GM21423 (cell line): Measurements from ENCODE around the gene ALPK1.
"Not testable (repeated sequence)": the region's sequence is repeated elsewhere in the genome, so short reads cannot be mapped to it uniquely, and the experiment has no call there.

ENCODE experiments used
- ATAC-seq: cut with Tn5 transposase; IDR thresholded peaks from one replicate; pipeline ENCODE4 v1.9.1; 2021; ENCODE audit warnings: mild to moderate bottlenecking, moderate library complexity; ENCODE audit not compliant: unreplicated experiment

ALPK1 gene

DNA sequence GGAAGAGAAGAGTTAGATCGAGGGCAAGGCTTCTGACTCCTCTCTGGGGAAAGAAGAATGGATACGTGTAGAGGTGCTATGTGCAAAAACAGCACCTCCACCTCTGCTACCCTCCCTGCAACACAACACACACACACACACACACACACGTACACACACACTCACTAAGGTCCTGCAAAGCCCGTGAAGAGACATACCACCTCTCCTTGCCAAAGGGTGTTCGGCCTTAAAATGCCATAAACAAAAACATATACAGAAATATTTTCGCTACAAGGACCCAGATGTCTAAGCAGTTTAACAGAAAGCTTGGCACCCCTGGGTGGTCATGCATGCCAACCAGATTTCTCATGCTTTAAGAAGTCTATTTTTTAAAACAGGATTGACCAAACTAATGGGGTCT lies 13.0 kb upstream of the ALPK1 start:
- no peak for ATAC-seq

DNA sequence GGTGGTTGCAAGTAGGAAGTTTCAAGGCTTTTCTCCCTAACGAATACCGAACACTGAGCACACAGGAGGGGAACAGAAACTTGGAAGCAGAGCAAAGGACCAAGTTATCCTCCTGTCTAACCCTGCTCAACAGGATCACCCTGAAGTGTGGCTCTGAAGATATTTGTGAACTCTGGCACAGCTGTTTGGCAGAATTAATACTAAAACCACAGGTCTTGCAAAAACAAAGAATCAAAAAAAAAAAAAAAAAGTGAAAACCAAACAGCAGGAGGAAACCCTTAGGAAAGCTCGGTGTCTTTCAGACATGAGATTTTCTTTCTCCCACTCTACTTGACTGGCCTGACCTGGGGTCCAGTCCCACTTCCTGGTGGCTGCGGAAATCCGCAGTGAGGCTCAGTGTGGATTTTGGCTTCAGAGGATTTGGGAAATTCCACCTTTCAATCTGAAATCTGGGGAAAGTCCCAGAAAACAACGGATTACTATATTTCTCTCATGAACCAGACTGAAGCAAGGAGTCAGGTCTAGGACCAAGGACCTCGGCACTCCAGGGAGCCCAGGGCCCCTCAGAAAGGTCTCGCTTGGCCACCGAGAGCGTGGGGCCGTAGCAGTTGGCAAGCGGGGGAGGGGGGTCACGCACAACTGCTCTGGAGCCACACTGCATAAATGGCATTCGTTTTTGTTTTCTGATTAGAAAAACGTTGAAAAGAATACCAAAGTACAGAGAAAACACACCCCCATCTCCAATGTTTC lies 12.3 kb upstream of the ALPK1 start:
- ATAC-seq, result no peak

DNA sequence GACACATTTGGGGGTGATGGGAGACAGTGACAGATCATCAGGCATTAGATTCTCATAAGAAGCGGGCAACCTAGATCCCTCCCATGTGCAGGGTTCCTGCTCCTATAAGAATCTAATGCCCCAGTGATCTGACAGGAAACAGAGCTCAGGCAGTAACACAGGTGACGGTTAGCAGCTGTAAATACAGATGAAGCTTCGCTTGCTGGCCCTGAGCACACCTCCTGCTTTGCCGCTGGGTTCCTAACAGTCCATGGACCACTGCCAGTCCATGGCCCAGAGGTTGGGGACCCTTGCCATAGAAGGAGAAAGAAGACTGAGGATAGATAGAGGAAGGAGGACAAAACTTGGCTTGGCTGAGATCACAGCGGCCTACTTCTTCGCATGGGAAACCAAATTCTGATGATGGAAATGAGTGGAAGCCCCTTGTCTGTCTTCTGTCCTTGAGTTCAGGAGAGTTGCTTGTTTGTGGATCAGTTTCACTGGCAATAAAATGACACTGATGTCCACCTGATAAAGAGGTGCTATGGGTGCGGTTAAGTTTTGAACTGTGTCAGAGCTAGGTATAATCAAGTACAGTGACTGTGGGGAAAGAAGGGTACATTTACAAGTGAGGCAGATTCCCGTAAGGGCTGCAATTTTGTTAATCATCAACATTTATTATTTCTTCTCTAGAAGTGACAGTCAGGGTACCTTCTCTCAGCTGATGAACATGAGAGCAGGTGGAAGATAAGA lies 9.7 kb upstream of the ALPK1 start:
- ATAC-seq, result no peak

DNA sequence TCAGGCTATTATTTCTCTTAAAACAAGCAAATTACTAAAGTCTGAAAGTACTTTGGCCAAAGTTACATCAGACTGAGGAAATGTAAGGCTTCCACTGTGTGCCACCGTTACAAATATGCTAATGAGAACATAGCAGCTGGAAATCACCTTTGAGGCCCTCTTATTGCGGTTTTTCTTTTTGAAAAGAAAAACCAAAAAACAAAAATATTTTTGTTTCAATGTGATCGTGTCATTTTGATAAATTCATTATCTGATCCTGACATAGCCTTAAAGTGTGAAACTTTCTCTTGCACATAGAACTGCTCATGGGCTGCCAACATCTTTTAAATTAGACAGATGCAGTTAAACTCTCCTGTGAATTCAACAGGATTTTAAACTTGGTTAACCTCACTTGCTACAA lies 8.7 kb upstream of the ALPK1 start:
- peak; percentile 29 for ATAC-seq

DNA sequence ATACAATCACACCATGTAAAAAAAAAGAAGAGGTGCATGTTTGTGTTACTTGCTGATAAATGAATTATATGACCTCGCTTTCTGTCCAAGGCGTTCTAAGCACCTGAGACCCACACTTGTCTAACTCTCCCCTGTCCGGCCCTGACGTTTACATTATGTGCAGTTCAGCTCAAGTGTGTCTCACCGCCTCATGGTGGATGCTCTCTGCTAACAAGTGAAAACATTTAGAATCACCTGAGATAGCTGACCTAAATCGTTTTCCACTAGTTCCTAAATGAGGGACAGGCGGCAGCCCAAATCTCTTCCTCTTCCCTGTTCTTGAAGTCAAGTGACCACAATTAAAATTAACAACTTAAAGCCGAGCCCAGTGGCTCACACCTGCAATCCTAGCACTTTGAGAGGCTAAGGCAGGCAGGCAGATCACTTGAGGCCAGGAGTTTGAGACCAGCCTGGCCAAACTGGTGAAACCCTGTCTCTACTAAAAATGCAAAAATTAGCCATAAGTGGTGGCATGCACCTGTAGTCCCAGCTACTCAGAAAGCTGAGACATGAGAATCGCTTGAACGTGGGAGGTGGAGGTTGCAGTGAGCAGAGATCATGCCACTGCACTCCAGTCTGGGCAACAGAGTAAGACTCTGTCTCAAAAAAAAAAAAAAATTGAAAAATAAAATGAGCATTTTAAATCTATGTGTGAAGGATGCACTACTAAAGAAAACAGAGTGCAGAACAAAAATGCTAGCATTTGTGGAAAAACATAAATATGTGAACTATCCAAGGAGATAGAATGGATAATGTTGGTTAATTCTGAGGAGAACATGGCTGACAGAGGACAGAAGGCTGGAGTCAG lies 7.5 kb upstream of the ALPK1 start:
- no peak for ATAC-seq

DNA sequence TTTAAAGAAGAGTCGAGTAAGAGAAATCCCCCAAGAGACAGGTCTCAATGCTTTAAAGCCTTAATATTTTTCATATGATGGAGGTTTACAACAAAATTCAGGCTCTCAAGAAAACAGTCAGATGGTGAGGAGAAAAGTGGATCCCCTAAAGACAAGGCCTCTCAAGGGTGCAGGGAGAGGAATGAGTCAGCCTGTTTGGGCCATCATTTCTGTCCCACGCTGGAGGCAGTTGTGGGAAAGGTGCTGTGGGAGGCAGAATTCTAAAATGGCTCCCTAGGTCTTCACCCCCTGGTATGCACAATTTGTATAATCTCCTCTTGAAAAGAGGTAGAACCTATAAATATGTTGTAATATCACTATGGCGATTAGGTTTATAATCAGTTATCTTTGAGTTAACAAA lies 6.8 kb upstream of the ALPK1 start:
- no peak for ATAC-seq

DNA sequence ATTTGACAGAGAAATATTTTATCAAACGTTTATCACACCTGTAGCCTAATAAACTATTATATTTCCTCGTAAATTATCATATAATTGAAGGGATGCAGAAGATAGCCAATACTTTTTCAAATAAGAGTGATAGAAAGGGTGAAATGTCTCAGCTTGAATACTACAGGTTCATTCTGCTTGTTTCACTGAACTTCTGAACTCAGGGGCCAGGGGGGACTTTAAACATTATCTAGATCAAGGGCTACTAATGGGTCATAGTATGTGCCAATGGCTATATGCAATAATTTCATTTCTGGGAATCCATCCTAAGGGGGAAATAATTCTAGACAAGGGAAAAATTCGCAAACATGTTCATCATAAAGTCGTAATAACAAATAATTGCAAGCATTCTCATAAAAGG lies 2.6 kb downstream of the ALPK1 start:
- ATAC-seq, result no peak

DNA sequence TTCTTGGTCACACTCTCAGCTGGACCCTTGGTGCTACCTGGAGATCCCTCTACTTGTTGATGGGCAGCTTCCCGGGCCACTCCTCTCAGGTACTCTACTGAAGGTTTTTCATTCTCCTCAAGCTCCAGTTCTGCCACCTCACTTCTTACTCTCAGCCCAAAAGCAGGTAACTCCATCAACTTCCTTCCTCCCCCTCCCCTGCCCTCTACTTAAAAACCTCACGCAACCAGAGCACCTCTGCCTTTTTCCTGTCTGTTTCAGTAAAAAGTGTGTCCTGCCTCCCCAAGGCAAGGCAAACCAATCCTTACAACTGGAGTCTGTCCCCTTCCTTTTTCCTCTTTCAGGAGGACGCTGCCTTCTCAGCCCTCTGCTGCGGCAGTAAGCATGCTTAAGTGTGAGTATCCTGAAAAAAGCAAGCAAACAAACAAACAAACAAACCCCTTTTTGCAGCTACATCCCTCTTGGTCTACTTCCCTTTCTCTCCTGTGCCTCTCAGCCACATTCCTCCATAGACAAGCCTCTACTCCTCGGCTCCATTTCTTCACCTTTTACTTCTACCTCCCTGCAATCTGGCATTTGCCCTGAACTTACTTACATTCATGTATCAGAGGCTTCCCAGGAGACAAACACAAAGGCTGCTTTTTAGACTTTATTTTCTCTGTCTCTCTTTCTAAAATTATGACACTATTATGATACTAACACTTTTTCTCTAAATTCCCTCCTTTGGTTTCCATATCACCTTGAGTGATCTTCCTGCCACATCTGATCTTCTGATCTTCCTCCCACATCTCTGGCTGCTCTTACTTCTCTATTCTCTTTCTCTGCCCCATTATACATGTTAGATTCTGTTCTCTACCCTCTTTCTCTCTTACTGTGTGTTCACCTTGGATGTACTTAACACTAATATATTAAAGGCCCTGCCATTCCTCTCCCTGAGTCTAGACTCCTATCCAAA lies 5.4 kb downstream of the ALPK1 start:
- peak; percentile 60 for ATAC-seq

DNA sequence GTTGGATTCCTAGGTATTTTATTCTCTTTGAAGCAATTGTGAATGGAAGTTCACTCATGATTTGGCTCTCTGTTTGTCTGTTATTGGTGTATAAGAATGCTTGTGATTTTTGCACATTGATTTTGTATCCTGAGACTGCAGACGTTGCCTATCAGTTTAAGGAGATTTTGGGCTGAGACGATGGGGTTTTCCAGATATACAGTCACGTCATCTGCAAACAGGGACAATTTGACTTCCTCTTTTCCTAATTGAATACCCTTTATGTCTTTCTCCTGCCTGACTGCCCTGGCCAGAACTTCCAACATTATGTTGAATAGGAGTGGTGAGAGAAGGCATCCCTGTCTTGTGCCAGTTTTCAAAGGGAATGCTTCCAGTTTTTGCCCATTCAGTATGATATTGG lies 8.3 kb downstream of the ALPK1 start:
- not testable (repeated sequence) for ATAC-seq

DNA sequence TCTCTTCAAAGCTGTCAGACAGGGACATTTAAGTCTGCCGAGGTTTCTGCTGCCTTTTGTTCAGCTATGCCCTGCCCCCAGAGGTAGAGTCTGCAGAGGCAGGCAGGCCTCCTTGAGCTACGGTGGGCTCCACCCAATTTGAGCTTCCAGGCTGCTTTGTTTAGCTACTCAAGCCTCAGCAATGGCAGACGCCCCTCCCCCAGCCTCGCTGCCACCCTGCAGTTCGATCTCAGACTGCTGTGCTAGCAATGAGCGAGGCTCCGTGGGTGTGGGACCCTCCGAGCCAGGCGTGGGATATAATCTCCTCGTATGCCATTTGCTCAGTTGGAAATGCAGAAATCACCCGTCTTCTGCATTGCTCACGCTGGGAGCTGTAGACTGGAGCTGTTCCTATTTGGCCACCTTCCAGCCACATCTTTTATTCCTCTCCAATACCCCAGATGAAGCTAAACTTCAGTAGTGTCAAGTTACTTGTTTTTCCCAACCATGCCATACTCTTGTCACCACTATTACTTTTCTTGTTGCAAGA lies 12.2 kb downstream of the ALPK1 start:
- not testable (repeated sequence) for ATAC-seq

DNA sequence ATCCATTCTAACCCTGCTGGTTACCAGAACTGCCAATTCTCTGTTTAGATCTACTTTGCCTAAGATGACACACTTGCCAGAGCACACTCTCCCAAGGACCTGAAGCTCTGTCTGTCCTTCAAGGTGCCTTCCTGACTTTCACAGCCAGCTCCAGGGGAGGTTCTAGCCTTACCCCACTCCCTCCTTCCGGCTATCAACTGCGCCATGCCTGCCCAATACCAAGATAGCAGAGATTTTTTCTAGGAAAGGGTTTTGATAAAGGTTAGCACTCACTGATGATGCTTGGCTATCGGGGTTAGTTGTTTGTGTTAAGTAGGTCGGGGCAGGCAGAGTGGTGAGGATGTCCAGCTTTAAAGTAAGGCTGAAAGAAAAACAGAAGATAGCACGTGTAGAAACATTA lies 14.3 kb downstream of the ALPK1 start:
- ATAC-seq, result no peak

DNA sequence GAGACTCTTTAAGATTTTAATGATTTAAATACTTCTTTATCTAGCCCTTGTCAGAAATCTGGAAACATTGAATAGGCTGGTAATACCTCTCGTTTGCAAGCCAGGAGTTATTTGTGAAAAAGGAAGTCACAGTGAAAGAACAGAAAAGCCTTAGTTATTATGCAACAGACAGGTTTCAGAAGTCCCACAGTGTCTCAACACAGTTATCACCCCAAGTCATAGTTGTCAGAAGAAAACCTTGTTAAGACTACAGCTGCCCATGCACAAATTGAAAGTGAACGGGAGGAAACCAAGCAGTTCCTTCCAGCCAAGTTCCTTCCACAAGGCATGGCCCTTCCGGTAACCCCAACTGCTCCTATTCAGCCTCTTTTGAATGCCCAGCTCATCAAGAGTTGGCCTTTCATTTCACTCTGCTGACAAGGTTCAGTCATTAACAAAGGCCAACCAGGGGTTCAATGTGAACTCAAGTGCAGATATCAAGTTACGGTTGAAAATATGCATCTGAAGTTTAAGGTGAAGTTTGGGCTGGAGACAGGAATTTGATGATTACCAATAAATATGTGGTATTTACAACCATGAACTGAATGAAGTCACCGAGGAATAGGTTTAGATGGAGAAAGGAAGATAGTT lies 15.6 kb downstream of the ALPK1 start:
- ATAC-seq, result peak; percentile 97

DNA sequence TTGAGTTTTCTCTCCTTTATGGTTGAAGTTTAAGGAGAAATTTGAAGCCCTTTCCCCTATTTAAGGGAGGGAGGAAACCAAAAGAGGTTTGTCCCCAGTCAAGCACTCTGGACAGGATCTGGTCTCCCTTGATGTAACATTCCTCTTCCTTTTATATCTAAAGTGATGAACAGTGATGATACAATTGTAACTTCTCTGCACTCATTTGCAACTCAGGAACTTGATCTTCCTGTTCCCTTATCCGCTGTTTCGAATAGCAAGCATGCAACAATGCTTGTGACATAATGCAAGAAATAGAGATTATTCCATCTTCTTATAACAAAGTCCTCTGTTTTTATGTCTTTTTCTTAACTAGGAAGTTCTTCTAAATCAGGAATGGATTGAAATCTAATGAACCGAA lies 18.3 kb downstream of the ALPK1 start:
- no peak for ATAC-seq

DNA sequence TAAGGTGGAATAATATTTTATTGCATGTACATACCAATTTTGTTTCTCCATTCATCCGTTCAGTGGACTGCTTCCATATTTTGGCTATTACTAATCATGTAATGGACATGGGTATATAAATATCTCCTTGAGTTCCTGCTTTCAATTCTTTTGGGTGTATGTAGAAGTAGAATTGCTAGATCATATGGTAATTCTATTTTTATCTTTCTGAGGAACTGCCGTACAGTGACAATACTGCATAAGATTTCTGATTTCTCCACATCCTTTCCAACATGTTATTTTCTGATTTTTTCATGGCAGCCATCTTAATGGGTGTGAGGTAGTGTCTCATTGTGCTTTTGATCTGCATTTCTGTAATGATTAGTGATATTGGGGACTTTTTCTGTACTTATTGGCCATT lies 19.2 kb downstream of the ALPK1 start:
- no peak for ATAC-seq

DNA sequence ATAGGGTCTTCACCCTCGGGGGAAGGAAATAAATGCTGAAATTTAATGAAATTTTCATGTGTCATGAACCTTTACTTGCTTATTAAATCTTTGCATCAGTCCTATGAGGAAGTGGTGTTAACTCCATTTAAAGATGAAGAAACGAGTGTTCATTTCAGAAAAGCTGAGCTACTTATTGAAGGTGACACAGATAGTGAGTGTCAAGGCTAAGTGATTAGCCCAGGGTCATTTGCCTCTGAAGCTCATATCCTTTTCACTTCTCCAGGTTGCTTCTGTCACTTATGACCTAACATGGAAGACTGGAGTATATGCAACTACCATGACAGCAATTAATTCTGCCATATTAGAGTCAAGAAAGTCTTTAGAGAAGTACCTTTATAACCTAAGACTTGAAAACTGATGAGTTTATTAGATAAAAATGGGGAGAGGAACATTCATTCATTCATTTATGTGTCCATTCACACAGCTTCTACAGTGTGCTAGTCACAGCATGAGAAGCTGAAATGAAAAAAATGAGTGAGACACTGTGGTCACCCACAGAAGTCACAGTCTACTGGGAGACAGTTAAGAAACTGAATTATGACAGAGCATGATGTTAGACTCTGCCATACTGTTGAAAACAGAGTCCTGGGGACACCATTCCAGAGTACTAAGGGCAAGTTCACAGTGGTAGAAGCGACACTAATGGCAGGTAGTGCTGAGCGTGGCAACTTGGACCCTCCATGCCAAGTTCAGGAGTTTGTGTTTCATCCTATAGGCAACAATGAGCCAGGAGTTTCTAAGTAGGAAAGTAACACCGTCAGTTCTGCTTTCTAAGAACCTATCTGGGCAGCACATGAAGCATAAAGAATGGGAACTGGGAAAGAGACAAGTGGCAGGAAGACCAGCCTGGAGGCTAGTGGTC lies 21.3 kb downstream of the ALPK1 start:
- ATAC-seq, result peak; percentile 97

DNA sequence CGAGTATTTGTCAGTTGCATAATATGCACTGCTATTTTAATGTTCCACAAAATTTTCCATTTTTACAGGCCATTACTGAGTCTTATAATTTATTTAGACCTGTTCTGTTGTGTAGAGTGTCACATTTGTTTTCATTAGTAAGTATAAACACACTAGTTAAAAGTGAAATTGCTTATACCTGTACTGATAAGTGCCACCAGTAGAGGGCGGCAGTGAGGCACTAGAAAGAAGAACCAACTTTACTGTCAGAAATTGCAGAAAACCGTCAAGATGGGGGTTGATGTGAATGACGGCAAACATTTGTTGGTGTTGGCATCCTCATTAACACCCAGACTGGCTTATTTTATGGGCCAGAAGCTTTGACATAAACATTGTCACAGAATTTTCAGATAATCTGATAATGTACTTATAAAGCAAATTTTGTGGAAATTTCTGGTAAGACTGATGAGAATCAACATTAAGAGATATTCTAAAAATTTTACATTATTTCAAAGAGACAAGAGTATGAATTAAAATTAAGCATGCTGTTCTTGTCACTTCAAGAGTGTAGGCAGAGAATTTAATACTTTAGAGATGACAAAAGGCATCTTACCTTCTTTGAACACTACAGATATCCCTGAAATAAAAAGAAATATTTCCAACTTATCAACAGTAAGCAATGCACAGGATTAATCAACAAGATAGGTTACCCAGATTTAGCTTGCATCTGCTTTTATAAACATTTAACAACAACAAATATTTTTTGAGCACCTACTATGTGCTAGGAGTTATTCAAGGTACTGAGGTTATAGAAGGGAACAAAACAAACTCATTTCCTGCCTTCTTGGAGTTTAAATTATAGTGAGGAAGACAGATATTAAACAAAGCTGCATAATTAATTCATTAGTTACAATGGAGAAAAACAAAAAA lies 24.9 kb downstream of the ALPK1 start:
- no peak for ATAC-seq

DNA sequence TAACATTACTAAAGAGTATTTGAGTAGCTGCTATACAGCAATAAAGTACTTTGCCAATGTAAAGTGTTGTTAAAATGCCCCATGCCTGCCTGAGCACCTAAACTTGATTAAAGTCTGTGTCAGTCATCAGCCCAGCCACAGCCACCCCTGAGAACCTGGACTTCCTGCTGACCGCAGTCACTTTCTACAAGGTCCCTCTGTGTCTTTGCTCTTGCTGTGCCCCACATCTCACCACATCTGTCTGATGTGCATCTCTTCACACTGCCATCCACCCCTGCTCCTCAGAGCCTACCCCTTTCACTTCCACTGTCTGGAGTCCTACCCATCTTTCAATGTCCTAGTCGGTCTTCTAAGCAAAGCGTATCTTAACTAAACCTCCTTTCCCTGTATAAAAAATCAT lies 25.7 kb downstream of the ALPK1 start:
- no peak for ATAC-seq

DNA sequence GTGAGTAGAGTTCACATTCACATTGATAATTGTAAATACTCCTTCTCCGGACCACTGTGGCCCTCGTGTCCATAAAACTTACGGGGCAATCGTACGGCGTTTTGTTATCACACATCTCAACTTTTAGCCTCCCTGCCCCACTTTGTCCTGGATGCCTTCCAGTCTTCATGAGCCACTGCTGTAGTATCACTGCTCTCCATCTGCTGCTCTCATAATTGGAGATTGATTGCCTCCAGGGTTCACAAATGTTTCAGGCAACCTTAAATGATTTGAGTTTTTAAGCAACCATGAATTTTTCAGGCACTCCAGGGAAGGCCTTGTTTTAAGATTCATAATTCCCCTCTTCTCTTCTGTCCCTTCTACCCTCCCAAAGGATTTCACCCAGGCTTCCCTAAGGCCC lies 28.4 kb downstream of the ALPK1 start:
- ATAC-seq, result no peak
